HG02970 (cell line): ENCODE data around the gene LONP1.
"Not testable (repeated sequence)": the region's sequence is repeated elsewhere in the genome, so short reads cannot be mapped to it uniquely, and the experiment has no call there.

Experiments used
- ATAC-seq: cut with Tn5 transposase; IDR thresholded peaks from one replicate; pipeline ENCODE4 v1.9.1; 2021; ENCODE audit warnings: mild to moderate bottlenecking, moderate library complexity, moderate number of reproducible peaks; ENCODE audit not compliant: unreplicated experiment, low FRiP score

LONP1 gene

DNA sequence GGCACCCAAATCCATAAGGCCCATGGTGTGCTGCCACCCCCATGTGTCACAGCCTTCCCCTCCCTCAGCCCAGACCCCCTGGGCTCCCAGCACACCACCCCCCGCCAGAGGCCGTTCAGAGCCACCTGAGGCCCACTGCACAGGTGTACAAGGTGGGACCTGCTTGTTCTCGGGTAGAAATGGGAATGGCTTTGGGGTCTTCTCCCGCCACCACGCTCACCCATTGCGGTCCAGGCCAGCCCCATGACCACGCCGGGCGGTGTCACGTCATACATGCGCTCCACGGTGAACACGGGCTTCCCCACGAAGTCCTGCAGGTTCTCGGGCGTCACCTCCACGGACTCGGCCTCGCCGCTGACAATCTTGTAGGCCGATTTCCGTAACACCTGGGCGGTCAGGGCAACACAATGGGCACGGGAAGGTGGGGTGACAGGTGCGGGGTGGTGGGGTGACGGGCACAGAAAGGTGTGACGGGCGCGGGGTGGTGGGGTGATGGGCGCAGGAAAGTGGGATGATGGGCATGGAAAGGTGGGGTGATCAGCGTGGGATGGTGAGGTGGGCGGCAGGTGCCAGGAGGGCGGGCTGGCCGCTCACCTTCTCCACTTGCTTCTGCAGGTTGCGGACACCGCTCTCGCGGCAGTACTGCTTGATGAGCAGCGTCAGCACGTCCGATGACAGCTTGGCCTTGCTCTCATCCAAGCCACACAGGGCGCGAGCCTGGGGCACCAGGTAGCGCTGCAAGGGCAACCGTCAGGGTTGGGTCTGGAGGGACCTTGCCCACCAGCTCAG, 25.6 kb downstream of the LONP1 start:
- ATAC-seq: no peak

DNA sequence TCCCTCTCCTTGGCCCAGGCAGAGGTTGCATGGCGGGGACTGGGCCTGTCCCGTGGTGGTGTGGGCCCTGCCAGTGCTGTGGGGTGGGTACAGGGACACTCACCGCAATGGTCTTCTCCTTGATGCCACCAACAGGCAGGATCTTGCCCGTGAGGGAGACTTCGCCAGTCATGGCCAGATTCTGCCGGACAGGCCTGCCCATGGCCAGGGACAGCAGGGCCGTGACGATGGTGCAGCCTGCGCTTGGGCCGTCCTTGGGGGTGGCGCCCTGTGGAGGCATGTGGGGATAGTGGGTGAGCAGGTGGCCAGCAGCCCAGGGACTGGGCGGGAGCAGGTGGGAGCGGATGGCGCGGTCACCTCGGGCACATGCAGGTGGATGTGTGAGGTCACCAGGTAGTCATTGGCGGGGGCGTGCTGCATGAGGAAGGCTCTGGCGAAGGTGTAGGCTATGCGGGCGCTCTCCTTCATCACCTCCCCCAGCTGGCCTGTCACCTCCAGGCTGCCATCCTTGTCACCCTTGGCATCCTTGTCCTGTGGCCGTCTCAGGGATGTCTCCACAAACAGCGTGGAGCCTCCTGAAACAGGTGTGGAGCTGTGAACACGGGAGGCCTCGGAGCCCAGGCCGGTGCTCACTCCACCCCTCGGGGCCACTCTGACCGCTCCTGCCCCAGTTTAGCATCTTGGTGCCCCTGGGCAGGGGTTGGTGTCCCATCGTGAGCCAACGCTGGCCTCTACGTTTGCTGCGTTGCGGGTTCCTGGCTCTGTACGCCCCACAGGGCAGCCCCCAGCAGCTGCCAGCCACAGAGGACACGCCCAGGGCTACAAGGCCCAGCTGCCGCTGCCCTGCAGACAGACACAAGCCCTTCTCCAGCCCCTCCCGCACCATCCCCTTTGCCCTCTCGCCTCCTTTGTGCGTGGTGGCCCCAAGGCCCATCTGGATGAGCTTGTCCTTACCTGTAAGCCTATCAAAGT, 26.5 kb downstream of the LONP1 start:
- no peak for ATAC-seq

- no peak for ATAC-seq
Measured at GRCh38 chr19:5692723-5693194, 27.2 kb downstream of the LONP1 start.

GRCh38 chr19:5691822-5692722, 27.9 kb downstream of the LONP1 start:
- ATAC-seq: no peak

GRCh38 chr19:5690955-5691821, 28.8 kb downstream of the LONP1 start:
- ATAC-seq: no peak

GRCh38 chr19:5690125-5690954, 29.6 kb downstream of the LONP1 start, which contains the start of gene RPL36:
Gene RPL36 (plus strand): TSS chr19:5690295. CDS start chr19:5690508, 213 bp downstream.
- peak; percentile 47 for ATAC-seq

DNA sequence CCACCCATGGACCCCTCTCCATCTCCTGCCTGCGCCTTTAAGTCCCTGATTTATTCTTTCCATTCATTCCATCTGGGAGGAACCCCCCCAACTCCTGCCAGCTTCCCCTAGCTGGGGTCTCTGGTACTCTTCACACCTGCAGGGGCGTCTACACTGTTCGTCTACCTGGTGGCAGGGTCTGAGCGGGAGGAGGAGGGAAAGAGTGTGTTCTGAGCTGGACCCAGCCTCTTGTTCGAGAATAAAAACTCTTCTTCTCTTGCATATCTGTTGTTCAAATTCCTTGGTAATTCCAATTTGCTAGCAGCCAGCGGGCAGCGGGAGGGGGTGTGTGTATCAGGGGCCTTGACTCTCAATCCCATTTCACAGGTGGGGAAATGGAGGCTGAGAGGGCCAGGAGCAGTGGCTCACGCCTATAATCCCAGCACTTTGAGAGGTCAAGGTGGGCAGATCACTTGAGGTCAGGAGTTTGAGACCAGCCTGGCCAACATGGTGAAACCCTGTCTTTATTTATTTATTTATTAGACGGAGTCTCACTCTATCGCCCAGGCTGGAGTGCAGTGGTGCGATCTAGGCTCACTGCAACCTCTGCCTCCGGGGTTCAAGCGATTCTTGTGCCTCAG, 31.6 kb downstream of the LONP1 start:
- ATAC-seq: not testable (repeated sequence)

DNA sequence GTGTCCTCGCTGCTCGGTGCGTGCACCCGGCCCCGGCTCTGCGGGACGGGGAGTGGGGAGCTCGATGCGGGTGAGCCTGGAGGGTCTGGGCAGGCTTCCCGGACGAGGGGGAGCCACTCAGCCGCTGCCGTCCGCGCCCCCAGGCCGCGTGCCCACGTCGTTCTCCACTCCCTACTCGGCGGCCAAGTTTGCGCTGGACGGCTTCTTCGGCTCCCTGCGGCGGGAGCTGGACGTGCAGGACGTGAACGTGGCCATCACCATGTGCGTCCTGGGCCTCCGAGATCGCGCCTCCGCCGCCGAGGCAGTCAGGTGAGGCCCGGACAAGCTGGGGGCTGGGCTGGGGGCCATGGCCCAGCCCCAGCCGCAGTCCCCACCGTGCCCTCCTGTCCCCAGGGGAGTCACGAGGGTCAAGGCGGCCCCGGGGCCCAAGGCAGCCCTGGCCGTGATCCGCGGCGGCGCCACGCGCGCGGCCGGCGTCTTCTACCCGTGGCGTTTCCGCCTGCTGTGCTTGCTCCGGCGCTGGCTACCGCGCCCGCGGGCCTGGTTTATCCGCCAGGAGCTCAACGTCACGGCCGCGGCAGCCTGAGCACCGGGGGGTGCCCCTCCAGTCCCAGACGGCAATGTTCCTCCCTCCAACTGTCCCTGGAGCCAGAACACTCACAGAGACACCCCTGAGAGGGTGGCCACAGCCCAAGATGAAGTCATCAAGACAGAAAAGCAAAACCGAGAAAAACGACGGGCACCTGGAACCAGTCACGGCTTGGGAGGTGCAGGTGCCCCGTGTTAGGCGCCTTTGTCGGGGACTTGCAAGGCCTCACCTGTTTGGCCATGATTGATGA, 32.4 kb downstream of the LONP1 start:
- no peak for ATAC-seq

GRCh38 chr19:5686647-5687359, 33.1 kb downstream of the LONP1 start:
- ATAC-seq: peak; percentile 50

GRCh38 chr19:5686326-5686646, 33.7 kb downstream of the LONP1 start:
- ATAC-seq: no peak

DNA sequence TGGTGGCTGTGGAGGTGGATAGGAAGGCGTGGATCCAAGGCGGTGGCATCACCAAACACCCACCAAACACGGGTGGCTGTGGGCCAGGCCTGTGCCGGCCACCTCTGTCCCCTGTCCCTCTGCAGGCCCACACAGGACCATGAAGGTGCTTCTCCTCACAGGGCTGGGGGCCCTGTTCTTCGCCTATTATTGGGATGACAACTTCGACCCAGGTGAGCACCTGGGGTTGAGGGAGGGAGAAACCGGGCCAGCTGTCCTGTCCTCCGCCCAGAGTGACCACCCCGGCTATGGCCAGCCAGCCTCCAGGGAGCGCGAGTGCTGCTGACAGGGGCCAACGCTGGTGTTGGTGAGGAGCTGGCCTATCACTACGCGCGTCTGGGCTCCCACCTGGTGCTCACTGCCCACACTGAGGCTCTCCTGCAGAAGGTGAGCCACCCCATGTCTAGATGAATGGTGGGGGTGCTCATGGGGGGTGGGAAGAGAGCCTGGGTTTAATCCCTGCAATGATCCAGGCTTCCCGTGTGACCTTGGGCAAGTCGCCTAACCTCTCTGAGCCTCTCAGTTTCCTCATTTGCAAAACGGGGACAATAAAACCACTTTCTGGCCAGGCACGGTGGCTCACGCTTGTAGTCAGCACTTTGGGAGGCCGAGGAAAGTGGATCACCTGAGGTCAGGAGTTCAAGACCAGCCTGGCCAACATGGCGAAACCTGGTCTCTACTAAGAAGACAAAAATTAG, 35.1 kb downstream of the LONP1 start:
- ATAC-seq: no peak

GRCh38 chr19:5683177-5683886, 36.6 kb downstream of the LONP1 start:
- ATAC-seq: no peak

GRCh38 chr19:5682107-5682482, 37.9 kb downstream of the LONP1 start:
- no peak for ATAC-seq

- ATAC-seq: no peak
Measured at GRCh38 chr19:5681391-5682106, 38.4 kb downstream of the LONP1 start.
